ENCODE results near the gene SWT1.
"Not testable (repeated sequence)": the region's sequence is repeated elsewhere in the genome, so short reads cannot be mapped to it uniquely, and the experiment has no call there.

The SWT1 gene

GRCh38 chr1:185321104-185321503 lies 164.1 kb downstream of the SWT1 start:
- not testable (repeated sequence) for DNase-seq (ENCODE audit: low spot score)

- DNase-seq (ENCODE audit: low spot score), result not testable (repeated sequence)
These were observed 164.8 kb downstream of the SWT1 start for GRCh38 chr1:185321653-185322221.

GRCh38 chr1:185322636-185323035 lies 165.7 kb downstream of the SWT1 start:
- DNase-seq (ENCODE audit: low spot score), result no peak

- DNase-seq (ENCODE audit: low spot score), result no peak
These were observed 167.2 kb downstream of the SWT1 start for GRCh38 chr1:185324118-185324517.

GRCh38 chr1:185325413-185325812 lies 168.4 kb downstream of the SWT1 start:
- no peak for DNase-seq (ENCODE audit: low spot score)

- DNase-seq (ENCODE audit: low spot score), result no peak
These were observed 171.3 kb downstream of the SWT1 start for GRCh38 chr1:185328255-185328654.

- DNase-seq (ENCODE audit: low spot score), result no peak
These were observed 177.2 kb downstream of the SWT1 start for GRCh38 chr1:185334182-185334581.

GRCh38 chr1:185337246-185337645 lies 180.3 kb downstream of the SWT1 start:
- DNase-seq (ENCODE audit: low spot score), result no peak

- DNase-seq (ENCODE audit: low spot score), result peak; percentile 39
These were observed 182.0 kb downstream of the SWT1 start for GRCh38 chr1:185338719-185339622.

GRCh38 chr1:185341196-185341781 lies 184.3 kb downstream of the SWT1 start:
- DNase-seq (ENCODE audit: low spot score), result no peak

Data from CD4-positive, alpha-beta T cell treated with Interleukin-15 for 4 hours (primary cell).